Astrocyte (in vitro differentiated cells and primary cell): ENCODE data around the gene RAB3B.

Experiments
- CTCF ChIP-seq: IDR thresholded peaks from 2 replicates; pipeline ENCODE4 v1.5.1; 2011; ENCODE audit warnings: low read depth, mild to moderate bottlenecking, inconsistent platforms, low read length, moderate library complexity; ENCODE audit not compliant: insufficient read depth
- EZH2 ChIP-seq: IDR thresholded peaks from 2 replicates; pipeline ENCODE4 v1.6.1; 2012; ENCODE audit warnings: mild to moderate bottlenecking, low read length, inconsistent platforms; ENCODE audit not compliant: insufficient read depth

DNA sequence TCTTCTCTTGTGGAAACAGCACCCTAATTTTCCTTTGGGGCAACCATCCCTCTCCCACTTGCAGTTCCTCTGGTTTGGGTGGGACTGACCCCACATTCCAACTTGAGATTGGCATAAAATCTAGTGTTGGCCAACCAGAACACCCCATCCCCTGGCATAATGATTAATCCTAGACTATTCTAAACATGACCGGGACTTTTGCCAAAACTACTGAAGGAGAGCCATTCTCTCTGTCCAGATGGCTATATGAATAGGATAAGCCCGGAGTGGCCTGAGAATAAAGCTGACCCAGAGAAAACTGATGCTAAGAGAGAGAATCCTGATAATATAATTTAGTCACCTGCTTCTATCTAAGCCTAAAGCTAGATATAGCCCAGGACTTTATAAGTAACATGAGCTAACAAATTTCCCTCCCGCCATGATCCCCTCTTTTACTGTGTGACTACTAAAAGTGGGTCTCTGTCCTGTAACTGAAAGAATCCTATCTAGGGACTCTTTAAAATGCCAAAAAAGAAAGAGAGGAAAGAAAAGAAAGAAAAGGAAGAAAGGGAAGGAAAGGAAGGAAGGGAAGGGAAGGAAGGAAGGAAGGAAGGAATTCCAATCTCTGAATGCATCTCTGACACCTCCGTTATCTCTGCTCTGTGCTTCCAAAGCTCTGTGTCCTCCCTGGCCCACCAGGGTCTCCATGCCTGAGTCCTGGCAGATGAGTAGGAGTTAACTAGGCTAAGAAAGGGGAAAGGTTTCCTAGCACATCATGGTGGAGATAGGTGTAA, 84.0 kb downstream of the RAB3B start:
- TF ChIP-seq CTCF (no peak), EZH2 (no peak)
